ENCODE data around the gene MGAT1.
"Not testable (repeated sequence)": the region's sequence is repeated elsewhere in the genome, so short reads cannot be mapped to it uniquely, and the experiment has no call there.

MGAT1 gene

DNA sequence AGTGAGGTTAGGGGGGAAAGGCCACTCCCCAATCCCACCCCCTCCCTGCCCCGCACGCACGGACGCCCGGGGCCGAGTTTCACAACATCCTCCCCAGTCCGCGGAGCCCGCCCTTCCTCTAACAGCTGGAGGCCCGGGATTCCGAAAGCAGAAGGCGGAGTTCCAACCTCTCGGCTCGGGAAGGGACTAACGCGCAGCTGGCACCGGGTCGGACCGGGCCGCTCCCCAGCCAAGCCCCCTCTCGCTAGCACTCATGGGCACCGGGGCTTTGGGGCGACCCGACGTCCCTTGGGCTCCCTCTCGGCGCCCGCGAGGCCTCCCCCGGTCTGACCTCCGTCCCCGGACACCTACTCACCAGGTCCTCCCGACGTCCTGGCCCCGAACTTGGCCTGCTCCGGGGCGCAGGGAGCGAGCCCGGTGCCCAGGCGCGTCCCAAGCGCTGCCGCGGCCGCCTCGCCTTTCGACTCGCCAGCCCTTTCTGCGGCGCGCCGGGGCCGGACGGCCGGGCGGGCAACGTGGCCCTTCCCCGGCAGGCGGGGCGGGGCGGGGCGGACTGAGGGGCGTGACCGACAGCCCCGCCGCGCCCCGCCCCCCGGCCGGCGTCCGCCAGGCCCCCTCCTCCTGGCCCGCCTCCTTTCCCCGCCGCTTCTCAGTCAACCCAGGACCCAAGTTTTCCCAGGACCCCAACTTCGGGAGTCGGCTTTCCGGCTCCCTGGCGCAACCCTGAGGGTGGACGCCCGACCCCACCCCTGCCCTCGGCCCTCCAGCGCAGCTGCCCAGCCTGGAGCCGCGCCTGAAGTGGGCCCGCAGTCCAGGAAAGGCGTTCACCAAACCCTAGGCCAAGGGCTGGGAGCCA, at the start of gene MGAT1:
MGAT1 (minus strand) TSS at position 482 of the 856 bp plus-strand sequence. CDS start 9,835 bp downstream, outside the sequence.
- DNase-seq (ENCODE audit: low read depth) = peak; percentile 29

DNA sequence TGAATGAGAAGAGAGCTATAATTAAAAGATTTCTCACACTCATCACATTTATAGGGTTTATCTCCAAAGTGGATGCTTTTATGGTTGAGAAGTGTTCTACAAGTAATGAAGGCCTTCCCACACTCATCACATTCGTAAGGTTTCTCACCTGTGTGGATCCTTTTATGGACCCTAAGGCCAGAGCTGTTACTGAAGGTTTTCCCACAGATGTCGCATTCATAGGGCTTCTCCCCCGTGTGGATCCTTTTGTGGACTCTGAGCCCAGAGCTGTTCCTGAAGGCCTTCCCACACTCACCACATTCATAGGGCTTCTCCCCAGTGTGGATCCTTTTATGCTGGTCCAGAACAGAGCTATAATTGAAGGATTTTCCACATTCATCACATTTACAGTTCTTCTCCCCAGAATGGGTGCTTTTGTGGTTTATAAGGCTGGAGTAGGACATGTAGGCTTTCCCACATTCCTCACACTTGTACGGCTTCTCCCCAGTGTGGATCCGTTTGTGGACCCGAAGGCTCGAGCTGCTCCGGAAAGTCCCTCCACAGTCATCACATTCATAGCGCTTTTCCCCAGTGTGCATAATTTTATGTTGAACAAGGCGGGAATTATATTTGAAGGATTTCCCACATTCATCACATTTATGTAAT, 48.0 kb upstream of the MGAT1 start:
- no peak for DNase-seq (ENCODE audit: low read depth)

DNA sequence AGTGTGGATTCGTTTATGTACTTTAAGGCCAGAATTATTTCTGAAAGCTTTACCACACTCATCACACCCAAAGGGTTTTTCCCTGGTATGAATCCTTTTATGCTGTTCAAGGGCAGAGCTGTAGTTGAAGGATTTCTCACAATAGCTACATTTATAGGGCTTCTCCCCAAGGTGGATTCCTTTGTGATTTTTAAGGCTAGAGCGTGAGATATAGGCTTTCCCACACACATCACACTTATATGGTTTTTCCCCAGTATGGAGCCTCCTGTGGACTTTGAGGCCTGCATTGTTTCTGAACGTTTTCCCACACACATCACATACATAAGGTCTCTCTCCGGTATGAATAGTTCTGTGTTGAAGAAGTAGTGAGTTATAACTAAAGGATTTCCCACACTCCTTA, 47.2 kb upstream of the MGAT1 start:
- no peak for DNase-seq (ENCODE audit: low read depth)

DNA sequence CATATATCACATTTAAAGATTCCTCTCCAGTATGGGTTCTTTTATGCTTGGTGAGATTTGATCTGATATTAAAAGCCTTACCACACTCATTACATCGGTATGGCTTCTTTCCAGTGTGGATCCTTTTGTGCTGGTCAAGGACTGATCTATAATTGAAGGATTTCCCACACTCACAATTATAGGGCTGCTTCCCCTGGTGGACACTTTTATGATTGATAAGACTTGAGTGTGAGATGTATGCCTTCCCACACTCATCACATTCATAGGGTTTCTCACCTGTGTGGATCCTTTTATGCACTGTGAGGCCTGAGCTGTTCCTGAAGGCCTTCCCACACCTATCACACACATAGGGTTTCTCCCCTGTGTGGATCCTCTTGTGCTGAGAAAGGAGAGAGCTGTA, 46.3 kb upstream of the MGAT1 start:
- DNase-seq (ENCODE audit: low read depth) = no peak

DNA sequence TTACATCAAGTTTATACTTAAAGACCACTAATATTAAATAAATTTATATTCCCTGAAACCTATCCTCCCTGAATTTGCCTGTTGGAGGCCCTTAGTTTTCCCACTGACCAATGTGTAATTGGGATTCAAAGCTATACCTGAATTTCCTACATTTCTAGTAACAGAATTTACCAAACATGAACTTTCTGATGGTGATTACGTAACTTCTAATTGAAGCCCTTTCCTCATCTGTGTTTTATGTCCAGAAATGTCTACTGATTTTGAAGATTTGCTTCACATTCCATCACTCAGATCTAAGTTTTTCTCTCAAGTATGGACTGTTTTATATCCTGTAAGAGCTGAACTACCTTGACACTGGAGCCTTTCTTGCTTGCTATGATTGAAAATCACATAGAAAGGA, 45.7 kb upstream of the MGAT1 start:
- no peak for DNase-seq (ENCODE audit: low read depth)

DNA sequence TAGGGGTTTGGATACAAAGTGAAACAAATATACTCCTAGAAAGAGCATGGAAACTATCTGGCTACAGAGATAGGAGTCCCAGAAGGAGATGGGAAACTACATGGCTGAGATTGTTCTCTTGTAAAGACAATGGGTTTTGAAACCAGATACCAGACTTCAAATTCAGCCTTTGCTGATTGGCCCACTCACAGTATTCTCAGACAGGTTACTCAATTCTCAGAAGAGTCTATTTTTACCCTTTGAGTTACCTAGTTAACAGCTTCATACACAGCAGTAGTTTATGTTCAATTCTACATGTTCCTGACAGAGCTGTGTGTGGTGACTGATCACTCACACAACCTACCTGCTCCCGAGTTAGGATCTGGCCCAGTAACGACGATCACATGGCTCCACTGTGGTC, 44.4 kb upstream of the MGAT1 start:
- DNase-seq (ENCODE audit: low read depth) = no peak

DNA sequence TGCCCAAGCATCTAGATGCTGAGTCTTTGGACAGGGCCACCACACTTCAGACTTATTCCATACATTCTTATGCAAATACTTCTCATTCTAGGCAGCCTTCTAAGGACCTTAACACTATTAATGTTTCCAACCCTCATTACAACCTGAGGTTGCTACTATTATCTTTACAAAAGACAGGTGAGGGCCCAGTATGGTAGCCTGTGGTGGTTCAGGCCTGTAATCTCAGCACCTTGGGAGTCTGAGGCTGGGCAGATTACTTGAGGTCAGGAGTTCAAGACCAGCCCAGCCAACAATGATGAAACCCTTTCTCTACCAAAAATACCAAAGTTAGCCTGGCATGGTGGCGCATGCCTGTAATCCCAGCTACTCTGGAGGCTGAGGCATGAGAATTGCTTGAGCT, 42.3 kb upstream of the MGAT1 start:
- no peak for DNase-seq (ENCODE audit: low read depth)

DNA sequence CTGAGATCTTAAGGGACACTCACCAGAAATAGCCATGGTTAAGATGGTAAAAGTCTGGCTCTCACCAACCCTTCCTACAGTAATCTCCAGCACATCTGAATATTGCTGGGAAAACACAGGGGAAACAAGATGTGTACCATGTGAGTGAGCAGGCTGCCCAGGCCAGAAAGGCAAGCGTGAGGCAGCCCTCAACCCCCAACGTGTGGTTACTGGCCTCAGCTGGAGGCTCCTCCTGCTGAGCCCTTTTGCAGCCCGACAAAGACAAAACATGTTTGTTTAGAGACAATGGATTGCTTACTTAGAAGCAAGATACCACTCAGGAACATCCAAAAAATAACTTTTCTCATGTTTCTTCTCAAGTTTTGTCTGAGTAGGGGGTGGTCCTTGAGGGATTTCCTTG, 41.8 kb upstream of the MGAT1 start:
- no peak for DNase-seq (ENCODE audit: low read depth)

DNA sequence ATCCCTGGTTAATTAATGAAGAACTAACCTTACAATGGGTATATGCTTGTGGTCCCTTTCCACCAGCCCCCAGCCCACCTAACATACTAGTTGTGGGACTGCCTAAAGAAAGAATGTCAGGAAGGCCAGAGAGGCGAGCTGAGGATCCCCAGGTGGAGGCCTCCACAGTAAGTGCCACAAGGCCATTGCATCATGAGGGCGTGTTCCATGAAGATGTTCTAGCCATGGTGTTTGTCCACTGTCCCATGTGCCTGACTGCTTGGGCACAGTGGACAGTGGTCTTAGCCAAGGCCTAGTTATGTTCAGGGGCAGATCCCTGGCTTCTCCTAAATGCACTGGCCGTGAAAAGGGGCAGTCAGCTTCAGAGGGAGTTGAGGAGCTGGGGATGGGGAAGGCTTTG, 37.3 kb upstream of the MGAT1 start:
- DNase-seq (ENCODE audit: low read depth) = no peak

DNA sequence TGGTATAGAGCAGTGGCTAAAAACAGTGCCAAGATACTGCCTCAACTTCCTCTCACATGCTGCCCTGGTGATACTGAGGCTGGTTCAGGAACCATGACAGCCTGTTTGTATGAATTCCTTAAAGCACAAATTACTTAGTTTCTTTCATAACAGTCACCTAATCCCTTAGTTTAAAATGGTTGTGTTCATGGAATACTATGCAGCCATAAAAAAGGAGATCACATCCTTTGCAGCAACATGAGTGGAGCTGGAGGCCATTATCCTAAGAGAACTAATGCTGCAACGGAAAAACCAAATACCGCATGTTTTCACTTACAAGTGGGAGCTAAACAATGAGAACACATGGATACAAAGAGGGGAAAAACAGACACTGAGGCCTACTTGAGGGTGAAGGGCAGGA, 36.6 kb upstream of the MGAT1 start:
- no peak for DNase-seq (ENCODE audit: low read depth)

DNA sequence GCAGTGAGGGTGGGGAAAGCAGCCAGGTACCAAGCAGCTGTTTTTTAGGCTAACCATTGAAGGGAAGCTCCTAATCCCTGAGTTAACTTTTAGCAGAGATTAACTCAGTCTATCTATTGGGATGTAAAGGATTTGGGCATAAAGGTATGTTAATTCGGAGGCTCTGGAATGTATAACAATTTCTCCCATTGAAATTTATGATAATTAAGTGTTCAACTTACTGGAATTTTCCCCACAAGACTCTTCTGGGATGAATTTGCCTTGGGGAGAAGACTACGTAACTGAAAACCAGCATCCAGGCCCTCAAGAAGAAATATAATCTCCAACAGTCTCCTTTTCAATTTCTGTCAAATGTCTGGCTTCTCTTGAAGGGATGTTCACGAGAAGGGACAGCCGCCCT, 34.9 kb upstream of the MGAT1 start:
- no peak for DNase-seq (ENCODE audit: low read depth)

DNA sequence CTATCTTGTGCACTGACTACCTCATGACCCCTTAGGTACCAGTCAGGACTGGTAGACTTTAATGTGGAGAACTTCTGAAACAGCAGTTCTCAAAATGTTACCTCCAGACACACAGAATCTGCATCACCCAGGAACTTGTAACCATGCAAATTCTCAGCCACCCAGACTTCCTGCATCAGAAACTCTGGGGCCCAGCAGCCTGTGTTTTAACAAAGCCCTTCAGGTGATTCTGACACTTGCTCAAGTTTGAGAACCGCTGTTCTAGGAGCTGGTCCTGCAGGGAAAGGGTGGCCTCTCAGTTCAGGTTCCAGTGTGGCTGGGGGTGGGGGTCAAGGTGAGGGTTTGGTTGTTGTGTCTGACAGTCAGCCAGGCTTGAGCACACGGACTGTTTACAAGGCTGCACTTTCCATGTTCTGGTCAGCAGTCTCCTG, 30.0 kb upstream of the MGAT1 start:
- DNase-seq (ENCODE audit: low read depth) = no peak

DNA sequence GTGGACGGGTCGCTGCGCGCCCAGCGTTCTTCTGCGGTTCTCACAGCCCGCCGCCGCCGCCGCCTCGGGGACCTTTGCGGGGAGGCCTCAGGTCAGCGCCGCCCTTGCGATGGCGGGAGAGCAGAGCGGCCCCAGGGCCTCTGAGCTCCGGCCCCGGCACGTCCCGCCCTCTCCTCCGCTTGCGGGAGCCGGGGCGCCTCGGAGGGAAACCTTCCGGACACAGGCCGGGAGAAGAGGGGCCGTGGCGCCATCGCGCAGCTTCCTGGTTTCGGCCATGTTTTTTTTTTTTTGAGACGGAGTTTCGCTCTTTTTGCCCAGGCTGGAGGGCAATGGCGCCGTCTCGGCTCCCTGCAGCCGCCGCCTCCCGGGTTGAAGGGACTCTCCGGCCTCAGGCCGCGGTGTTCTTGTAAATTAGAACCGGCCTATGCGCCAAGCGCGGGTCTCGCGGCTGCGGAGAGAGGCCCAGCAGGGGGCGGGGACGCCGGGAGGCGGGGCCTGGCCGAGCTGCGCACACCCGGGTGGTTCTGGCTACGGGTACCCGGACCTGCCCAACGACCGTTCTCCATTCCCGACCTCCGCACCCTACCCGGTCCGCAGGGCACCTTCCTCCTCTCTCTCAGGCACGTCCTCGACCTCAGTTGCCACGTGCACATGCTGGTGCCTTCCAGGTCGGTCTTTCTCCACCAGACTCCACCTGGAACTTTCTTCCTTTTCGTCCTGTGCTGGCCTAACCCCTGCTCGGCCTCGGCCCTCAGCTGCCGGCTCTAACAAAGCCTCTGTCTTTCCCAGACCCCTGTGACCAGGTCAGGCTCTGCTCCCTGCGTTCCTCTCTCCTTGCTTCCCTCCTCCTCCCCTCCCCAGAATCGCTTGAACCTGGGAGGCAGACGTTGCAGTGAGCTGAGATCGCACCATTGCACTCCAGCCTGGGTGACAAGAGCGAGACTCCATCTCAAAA, 28.8 kb upstream of the MGAT1 start:
- DNase-seq (ENCODE audit: low read depth) = no peak

DNA sequence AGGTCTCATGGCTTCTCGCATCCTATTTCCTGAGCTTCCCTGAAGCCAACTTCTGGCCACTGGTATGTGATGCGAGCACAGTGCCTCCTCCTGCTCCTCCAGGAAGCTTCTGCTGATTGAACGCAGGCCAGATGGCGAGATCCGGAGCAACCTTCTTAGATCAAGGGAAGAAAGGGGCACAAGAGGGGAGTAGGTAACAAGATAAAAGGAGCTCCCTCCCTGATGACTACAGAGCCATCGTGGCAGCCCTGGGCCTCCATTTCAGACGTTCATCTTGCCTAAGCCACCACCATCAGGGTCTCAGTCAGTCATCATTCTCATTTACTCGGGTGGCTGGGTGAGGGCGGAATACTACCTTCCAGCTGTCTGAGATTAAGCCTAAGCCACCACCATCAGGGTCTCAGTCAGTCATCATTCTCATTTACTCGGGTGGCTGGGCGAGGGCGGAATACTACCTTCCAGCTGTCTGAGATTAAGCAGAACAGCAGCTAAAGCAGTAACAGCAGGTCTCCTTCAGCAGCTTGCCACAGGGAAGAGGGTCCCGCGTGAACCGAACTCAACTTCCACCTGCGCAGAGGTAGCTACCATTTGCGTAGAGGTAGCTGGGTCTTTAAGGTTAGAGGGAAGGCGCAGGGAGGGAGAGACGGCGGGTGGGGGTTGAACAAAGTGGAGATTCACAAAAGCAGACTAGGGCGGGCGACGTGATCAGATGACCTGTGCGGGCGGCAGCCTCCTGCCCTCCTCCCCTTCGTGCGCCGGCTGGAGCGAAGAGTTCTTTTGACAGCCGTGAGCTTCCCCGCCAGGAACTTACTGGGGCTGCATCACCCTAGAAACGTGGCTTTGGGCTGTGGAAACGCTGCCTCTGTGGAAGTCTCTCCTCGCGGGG, 27.9 kb upstream of the MGAT1 start:
- no peak for DNase-seq (ENCODE audit: low read depth)

DNA sequence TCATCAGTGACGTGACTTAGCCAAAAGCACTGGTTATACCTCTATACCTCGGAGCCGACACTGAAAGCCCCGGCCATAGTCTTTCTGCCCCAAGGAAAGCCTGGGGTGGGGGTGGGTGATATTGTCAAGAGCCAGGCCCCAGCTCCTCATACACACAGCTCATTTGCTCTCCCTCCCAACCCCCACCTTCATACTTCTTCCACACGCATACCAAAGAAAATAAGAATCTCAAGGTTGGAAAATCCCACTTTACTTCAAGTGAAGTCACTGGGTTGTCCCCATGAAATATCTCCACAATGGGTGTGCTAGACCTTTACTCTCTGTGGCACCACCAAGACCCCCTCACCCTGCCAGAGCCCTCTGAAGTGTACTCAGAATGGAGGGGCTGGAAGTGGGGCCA, 27.1 kb upstream of the MGAT1 start:
- no peak for DNase-seq (ENCODE audit: low read depth)

DNA sequence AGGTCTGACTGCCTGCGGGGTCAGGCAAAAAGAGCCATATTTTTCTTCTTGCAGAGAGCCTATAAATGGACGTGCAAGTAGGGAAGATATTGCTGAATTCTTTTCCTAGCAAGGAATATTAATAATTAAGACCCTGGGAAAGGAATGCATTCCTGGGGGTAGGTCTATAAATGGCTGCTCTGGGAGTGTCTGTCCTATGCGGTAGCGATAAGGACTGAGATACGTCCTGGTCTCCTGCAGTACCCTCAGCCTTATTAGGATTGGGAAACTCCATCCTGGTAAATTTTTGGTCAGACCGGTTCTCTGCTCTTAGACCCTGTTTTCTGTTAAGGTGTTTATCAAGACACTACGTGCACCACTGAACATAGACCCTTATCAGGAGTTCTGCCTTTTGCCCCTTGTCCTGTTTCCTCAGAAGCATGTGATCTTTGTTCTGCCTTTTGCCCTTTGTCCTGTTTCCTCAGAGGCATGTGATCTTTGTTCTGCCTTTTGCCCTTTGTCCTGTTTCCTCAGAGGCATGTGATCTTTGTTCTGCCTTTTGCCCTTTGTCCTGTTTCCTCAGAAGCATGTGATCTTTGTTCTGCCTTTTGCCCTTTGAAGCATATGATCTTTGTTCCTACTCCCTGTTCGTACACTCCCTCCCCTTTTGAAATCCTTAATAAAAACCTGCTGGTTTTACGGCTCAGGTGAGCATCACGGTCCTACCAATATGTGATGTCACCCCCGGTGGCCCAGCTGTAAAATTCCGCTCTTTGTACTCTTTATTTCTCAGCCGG, 26.3 kb upstream of the MGAT1 start:
- DNase-seq (ENCODE audit: low read depth) = not testable (repeated sequence)

DNA sequence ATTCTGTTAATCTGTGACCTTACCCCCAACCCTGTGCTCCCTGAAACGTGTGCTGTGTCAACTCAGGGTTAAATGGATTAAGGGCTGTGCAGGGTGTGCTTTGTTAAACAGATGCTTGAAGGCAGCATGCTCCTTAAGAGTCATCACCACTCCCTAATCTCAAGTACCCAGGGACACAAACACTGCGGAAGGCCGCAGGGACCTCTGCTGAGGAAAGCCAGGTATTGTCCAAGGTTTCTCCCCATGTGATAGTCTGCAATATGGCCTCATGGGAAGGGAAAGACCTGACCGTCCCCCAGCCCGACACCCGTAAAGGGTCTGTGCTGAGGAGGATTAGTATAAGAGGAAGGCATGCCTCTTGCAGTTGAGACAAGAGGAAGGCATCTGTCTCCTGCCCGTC, 24.8 kb upstream of the MGAT1 start:
- not testable (repeated sequence) for DNase-seq (ENCODE audit: low read depth)

DNA sequence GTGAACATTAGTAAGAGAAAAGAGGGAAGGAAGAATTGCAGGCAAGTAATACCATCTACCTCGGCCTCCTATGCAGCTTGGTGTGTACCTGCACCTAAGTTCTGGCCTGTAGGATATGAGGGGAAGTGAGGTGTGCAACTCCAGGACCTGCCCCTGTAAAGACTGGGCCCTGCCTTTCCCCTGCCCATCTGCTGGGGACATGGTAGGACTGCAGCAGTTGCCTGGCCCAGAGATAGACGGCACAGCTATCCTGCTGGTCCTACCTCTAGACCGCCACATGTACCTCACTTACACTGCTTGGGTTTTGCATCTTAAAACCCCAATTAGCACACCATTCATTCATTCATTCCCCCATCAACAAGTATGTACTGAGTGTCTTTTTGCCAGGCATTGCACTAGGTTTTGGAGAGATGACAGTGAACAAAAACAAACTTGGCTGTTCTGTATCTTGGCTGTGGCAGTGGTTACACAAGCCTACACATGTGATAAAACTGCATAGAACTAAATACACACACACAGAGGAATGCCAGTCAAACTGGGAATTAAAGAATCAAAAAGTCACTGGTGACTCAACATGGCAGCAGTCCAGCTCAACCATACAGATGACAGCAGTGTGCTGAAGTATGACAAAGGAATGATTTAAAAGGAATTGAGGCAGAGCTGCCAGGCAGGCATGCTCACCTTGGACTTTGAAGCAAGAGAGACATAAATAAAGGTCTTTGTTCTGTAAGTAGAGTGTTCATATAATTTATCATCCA, 23.3 kb upstream of the MGAT1 start:
- peak; percentile 40 for DNase-seq (ENCODE audit: low read depth)

DNA sequence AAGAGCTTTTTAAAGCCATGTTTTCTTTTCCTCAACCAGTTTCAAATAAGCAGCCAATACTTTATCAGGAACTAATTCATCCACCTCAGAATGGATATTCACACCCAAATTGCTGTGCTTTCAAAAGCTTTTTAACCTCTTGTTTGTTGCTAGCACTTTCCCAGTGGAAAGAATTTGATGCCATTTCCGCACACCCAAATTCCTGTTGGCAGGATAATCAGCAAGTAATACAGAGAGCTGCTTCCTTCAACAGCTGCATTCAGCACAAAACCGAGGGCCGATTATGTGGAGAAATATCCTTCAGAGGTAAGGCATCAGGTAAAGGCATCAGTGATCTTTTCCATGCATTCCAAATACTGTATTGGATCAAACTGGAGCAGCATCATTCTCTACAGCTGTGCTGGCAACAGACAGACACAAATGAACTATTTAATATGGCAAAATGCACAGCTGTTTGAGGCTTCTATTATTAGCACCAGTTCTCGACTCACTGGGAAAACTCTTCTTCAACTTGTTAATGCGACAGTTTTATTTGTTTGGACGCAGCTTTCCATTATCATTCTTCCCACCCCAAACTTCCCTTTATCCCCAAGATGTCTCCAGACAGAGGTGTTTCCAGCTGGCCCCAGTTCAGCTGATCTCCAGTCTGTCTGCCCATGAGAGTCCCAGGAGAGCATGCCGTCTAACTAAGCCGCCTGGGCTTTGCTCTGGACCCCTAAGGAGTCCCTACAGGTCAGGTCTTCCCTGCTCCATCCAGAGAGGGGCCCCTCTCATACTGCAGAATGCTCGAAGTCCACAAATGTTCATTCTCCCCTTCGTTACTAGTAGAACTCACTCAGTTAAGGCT, 22.2 kb upstream of the MGAT1 start:
- no peak for DNase-seq (ENCODE audit: low read depth)

All from HS-27A (cell line).